ENCODE measurements around the gene PSTK. TPM values are rescaled to one million over a fixed set of nuclear protein-coding genes. Genes with fewer than 3 reads are reported as not detected.

Gene PSTK
- total and polyA plus RNA-seq, 2 of the 13 experiments (the other 11 are each of a cell fraction or from before 2014, with no cell fraction given), result 8.2 to 9.3 TPM

- TF ChIP-seq PLSCR1 (CRISPR knock-in tag; IDR thresholded peaks at IDR 0.05; ENCODE audit: borderline replicate concordance), result no peak
- peak; percentile 95 for TF ChIP-seq HINFP (CRISPR knock-in tag; IDR thresholded peaks at IDR 0.05; ENCODE audit: low read depth)
- peak; percentile 77 for TF ChIP-seq IRF9 (CRISPR knock-in tag; IDR thresholded peaks at IDR 0.05; ENCODE audit: borderline replicate concordance)
- TF ChIP-seq THRA (CRISPR knock-in tag; IDR thresholded peaks at IDR 0.05; ENCODE audit: borderline replicate concordance), result peak; percentile 80
- peak; percentile 86 for TF ChIP-seq ETV5 (CRISPR knock-in tag; IDR thresholded peaks at IDR 0.05; ENCODE audit: borderline replicate concordance)
- peak; percentile 87 for TF ChIP-seq SMAD3 (CRISPR knock-in tag; IDR thresholded peaks at IDR 0.05)
- 0 out of 2 replicates have a peak, but pooled peaks have one; percentile 14 for TF ChIP-seq ZNF281 (CRISPR knock-in tag; IDR thresholded peaks at IDR 0.05; ENCODE audit: borderline replicate concordance)
- peak; percentile 94 for TF ChIP-seq EED (CRISPR knock-in tag; IDR thresholded peaks at IDR 0.05)
- TF ChIP-seq MAFG (CRISPR knock-in tag; IDR thresholded peaks at IDR 0.05), result no peak
- peak; percentile 76 for TF ChIP-seq GLI4 (CRISPR knock-in tag; IDR thresholded peaks at IDR 0.05; ENCODE audit: borderline replicate concordance)
- peak; percentile 86; the same call in 1 of the 2 replicates for TF ChIP-seq ZFP36L1 (CRISPR knock-in tag; IDR thresholded peaks at IDR 0.05)
- TF ChIP-seq TARDBP (CRISPR knock-in tag; IDR thresholded peaks at IDR 0.05), result peak; percentile 94
- TF ChIP-seq ZNF24 (IDR thresholded peaks at IDR 0.05), result no peak
- 0 out of 2 replicates have a peak, but pooled peaks have one; percentile 6 for TF ChIP-seq KDM1A (CRISPR knock-in tag; IDR thresholded peaks at IDR 0.05)
- TF ChIP-seq ZNF75D (CRISPR knock-in tag; IDR thresholded peaks at IDR 0.05; ENCODE audit: borderline replicate concordance), result peak; percentile 58; the same call in 1 of the 2 replicates
Measured at GRCh38 chr10:122953902-122954730, 26.1 kb upstream of the PSTK start, which contains the start of gene C10orf88 (continued).
